Pulmonary artery endothelial cell (primary cell): ENCODE measurements around the gene KDM5B. TPM values are rescaled to one million over a fixed set of nuclear protein-coding genes. Genes with fewer than 3 reads are reported as not detected.

Experiments
- DNase-seq: peaks from one replicate; pipeline ENCODE4 v3.0.0-alpha.2; 2011; ENCODE audit warnings: low read depth, low spot score
- total RNA-seq: library from RNA; depleted of rRNA; stranded (reverse); fragments of >200 nt; gene quantifications from 2 replicates; pipeline ENCODE4 v1.2.3, GENCODE V29; 2014

The KDM5B gene
- total RNA-seq, 1 donor from 2014 or later: 55.8 TPM

DNA sequence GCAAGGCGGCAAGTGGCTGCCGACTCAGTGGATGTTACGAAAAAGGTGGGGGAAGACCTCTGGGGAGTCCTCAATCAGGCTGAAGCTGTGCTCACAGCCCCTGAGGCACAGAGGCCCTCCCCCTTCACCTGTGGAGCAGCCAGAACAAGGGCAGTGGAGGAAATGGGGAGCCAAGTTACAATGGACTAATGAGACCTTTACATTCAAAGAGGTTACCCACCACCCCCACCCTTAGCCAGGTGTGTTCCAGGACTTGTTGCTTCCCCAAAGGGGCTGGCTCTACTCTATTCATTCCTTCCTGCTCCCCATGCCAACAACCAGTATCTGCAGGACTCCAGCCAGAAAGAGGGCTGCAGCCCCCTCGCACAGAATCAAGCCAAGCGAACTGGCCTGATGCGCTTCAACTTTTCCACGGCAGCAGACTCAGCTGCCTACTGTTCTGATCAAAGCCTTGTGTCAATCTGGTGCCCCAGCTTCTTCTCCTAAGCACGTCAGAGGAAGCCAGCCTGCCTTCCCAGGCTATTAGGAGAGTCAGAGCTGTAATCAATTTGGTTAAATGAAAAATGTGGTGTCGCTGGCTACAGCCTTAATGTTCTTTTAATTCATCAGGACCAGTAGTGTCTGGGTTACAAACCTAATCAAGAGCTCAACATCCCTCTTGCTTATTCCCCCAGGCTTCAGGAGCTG is 96.1 kb downstream of the KDM5B start:
- DNase-seq: no peak

DNA sequence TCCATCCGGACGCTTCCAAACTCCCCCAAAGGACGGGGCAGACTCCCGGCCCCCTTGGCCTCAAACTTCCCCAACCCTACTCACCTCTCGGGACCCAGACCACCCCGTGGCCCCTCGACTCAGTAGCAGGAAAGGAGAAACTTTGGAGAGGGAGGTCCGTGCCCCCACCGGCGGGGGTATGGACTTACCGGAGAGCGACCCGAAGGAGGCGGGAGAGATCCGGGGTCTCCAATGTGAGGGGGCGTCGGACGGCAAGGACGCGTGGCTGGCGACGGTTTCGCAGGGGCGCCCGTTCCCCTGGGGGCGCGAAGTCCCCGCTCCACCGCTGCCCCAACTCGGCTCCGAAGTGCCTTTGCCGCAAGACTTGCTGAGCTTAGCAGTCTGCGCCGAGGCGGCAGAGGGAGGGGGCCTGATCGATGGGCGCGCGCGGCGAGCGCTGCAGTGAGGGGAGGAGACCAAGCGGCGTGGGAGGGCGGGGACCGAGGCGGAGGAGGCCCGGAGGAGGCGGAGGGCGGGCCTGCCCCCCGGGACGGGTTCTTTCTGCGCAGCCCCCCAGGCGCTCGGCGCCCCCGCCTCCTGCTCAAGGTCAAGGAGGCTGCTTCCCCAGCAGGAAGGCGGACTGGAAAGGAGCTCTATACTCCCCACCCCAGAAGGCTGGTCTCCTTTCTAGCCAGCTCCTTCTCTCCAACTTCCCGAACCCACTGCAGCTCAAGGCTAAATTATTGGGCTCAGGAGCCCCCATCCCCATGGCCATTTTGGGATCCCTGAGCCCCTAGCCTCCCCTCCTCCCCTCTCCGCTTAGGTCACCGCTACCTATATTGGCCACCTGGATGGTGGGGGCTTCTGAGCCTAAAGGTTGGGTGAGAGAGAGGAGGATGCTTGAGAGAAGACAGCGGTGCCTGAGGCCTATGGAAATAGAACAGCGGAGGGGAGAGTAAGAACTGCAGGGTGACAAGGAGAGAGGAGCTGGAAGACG is 97.9 kb downstream of the KDM5B start, which contains the start of gene SYT2:
SYT2 (minus strand) TSS at position 385 of the 976 bp plus-strand sequence. CDS start 104,682 bp downstream, outside the sequence.
- DNase-seq: no peak

DNA sequence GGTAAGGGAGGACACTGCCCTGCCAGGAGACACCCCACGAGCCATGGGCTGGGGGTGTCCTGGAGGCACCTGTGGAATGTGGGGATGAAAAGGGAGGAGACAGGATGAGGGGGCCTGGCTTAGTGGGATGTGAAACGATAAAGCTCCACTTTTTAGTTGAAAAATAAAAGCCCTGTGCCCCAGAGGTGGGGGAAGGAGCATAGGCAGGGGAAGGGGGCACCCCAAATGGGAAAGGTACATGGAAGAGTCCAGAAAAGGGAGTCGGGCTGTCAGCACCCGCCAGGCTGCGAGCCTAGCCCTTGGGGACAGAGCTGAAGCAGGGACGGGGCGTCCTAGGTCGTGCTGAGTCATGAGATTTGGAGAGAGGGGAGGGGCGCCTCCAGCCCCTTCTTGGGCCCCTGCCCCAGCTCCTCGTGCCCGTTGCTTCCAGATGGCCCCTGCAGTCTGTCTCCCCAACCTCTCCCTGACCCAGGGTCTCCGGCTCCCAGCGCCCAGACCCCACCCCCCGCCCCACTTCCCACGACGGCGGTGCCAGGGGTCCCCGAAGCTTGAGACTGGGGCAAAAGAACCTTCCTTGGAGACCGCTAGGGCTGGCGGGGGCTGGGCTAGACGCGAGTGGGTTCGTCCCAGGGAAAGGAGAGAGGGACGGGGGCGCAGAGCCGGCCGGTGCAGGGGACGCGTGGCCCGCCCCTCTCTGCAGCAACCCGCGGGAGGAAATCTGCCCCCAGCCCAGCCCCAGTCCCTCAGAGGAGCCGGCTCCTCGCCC is 98.8 kb downstream of the KDM5B start:
- no peak for DNase-seq

GRCh38 chr1:202708456-202709275 is 99.6 kb downstream of the KDM5B start:
- DNase-seq: no peak

- DNase-seq: no peak
Observed at GRCh38 chr1:202706851-202707250, 101.4 kb downstream of the KDM5B start.

GRCh38 chr1:202704601-202705000 is 103.6 kb downstream of the KDM5B start:
- DNase-seq: no peak

GRCh38 chr1:202703191-202703590 is 105.0 kb downstream of the KDM5B start:
- no peak for DNase-seq

DNA sequence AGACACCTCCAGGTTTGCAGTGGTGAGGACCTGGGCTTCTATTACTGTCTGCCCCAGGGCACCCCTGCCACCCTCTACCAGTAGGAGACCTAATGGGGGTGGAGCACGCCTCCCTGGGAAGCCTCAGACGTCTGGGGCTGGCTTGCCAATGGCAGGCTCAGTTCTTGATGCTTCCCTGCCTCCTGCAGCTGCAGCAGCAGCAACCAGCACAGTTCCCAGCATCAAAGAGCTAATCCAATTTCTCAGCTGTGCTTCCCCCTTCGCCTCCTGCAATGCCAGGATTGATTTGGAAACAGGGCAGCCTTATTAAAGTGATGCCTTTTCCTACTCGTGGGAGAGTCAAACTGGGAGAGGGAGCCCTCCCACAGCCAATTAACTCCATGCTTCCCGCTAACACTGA is 106.1 kb downstream of the KDM5B start:
- DNase-seq: no peak

GRCh38 chr1:202701200-202701599 is 107.0 kb downstream of the KDM5B start:
- DNase-seq: no peak

DNA sequence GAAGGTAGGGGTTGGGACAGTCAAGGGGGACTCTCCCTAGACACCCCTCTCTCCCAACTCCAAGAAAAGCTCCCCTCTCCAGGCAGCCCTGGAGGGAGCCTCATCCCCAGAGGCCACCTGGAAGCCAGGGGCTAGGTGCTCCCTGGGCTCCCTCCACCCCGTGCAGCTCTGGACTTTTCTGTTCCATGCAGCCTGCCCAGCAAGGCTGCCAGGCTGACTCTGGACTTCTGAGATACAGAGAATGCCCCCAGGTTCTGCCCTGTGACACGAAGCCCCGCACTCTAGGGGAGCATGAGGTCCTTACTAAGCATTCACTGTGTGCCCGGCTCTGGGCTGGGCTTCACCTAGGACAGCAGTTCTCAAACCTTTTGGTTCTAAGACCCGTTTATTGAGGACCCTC is 108.2 kb downstream of the KDM5B start:
- no peak for DNase-seq

- DNase-seq: no peak
Observed at GRCh38 chr1:202698276-202698675, 109.9 kb downstream of the KDM5B start.

DNA sequence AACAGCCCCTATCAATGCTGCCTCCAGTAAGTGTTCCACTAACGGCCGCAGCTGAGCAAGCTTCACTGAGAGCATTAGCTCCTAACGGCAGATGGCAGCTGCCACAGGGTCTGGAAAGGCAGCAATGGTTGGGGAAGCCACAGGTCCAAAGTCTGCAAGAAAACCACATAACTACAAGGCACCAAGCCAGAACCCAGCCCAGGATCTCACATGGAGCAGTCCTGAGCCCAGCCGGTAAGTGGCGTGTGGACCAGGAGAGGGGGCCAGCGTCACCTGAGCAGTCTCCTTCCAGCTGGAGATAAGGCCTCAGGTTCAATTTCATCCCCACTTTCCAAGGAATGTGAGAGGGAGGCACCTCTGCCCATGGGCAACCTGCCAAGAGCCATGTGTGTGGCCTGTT is 111.2 kb downstream of the KDM5B start:
- no peak for DNase-seq

- DNase-seq: no peak
Observed at GRCh38 chr1:202694314-202694713, 113.9 kb downstream of the KDM5B start.

DNA sequence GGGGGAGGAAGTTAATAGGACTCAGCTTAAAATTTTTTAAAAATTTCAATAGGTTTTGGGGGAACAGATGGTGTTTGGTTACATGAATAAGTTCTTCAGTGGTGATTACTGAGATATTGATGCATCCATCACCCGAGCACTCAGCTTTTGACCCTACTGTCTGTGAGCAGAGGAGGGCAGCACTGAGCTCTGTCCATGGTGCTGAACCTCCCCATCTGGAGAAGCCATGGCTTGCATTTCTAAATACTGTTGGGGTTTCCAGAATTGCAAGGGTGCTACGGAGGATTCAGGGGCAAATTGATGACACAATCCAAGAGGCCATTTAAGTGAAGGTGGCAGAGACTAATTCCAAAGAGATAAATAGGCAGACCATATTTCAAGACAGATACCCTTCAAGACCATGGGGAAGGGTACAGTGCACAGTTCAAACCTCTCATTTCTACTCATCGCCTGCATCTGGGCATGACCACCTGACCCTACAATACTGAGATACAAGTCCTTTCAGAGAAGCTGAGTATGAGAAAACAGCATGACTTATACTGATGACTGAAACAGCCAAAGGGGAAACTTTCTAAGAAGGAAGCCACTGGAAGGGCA is 115.2 kb downstream of the KDM5B start:
- peak; percentile 15 for DNase-seq

GRCh38 chr1:202691816-202692215 is 116.4 kb downstream of the KDM5B start:
- DNase-seq: no peak

- no peak for DNase-seq
Observed at GRCh38 chr1:202689493-202690342, 118.5 kb downstream of the KDM5B start.

- DNase-seq: no peak
Observed at GRCh38 chr1:202689082-202689481, 119.1 kb downstream of the KDM5B start.

GRCh38 chr1:202688401-202688800 is 119.8 kb downstream of the KDM5B start:
- DNase-seq: no peak

DNA sequence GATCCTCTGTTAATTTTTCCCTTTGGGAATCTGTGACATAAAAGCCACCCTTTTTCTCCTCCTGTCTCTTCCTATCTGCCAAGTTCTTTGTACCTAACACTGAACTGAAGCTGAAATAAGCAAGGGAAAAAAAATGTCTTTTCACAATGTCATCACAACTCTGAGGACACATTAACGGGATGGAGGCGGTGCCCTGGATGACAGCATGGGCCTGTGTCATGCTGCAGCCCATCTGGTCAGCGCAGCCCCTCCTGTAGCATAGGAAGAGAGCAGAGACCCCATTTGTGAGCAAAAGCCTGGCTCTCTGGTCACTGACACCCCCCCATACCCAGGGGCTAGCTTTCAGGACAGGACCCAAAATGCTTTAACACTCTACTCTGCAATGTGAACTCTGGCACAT is 120.4 kb downstream of the KDM5B start:
- DNase-seq: no peak
